GM23338 (cell line): ENCODE results near the gene EXOC4. TPM values are rescaled to one million over a fixed set of nuclear protein-coding genes. Genes with fewer than 3 reads are reported as not detected.

Source experiments
- ATAC-seq: fragments of 200-7000 bp; cut with Tn5 transposase; 3 replicates; pipeline ENCODE4 v1.9.1; 2020
- DNase-seq: peaks from one replicate; pipeline ENCODE4 v3.0.0-alpha.2; 2015; ENCODE audit warnings: low spot score
- H2AFZ ChIP-seq: fragments of 200-600 bp; sonication (generic); 2 replicates; pipeline ENCODE4 v1.8.0; 2016; ENCODE audit warnings: antibody characterized with exemption, mild to moderate bottlenecking, moderate library complexity
- H3F3A ChIP-seq: fragments of 200-600 bp; sonication (generic); replicated peaks from 2 replicates; pipeline ENCODE4 v1.8.0; 2017; ENCODE audit warnings: antibody characterized with exemption, mixed run types, low read depth
- H3K27ac ChIP-seq: fragments of 200-600 bp; sonication (generic); 2 replicates; pipeline ENCODE4 v1.6.1; 2016; ENCODE audit warnings: low read depth
- H3K27me3 ChIP-seq: fragments of 200-600 bp; sonication (generic); 2 replicates; pipeline ENCODE4 v1.8.0; 2016; ENCODE audit warnings: mild to moderate bottlenecking, mixed run types, moderate library complexity; ENCODE audit not compliant: insufficient read depth
- H3K36me3 ChIP-seq: fragments of 200-600 bp; sonication (generic); 2 replicates; pipeline ENCODE4 v1.8.0; 2016; ENCODE audit warnings: mild to moderate bottlenecking; ENCODE audit not compliant: insufficient read depth
- H3K4me1 ChIP-seq: fragments of 200-600 bp; sonication (generic); 2 replicates; pipeline ENCODE4 v1.8.0; 2016; ENCODE audit warnings: mild to moderate bottlenecking, moderate library complexity; ENCODE audit not compliant: insufficient read depth
- H3K4me2 ChIP-seq: fragments of 200-600 bp; sonication (generic); 2 replicates; pipeline ENCODE4 v1.7.1; 2017; ENCODE audit warnings: mixed run types
- H3K4me3 ChIP-seq: fragments of 200-600 bp; sonication (generic); 2 replicates; pipeline ENCODE4 v1.6.1; 2016; ENCODE audit warnings: mixed run types
- H3K79me2 ChIP-seq: fragments of 200-600 bp; sonication (generic); replicated peaks from 2 replicates; pipeline ENCODE4 v1.8.0; 2017; ENCODE audit warnings: mild to moderate bottlenecking; ENCODE audit not compliant: insufficient read depth
- H3K9me2 ChIP-seq: fragments of 200-600 bp; sonication (generic); 2 replicates; pipeline ENCODE4 v1.8.0; 2017; ENCODE audit not compliant: insufficient read depth
- H4K20me1 ChIP-seq: fragments of 200-600 bp; sonication (generic); replicated peaks from 2 replicates; pipeline ENCODE4 v1.8.0; 2017; ENCODE audit warnings: mild to moderate bottlenecking; ENCODE audit not compliant: insufficient read depth
- H3K27ac Mint-ChIP-seq: 2 replicates; pipeline ENCODE4 v1.8.0; 2020; ENCODE audit warnings: inconsistent platforms, mild to moderate bottlenecking, moderate library complexity, mixed read lengths
- H3K27me3 Mint-ChIP-seq: 3 replicates; pipeline ENCODE4 v1.8.0; 2022; ENCODE audit warnings: low read depth, mild to moderate bottlenecking, moderate library complexity, mixed read lengths, inconsistent platforms; ENCODE audit not compliant: insufficient read depth, poor library complexity
- H3K36me3 Mint-ChIP-seq: 3 replicates; pipeline ENCODE4 v1.8.0; 2021; ENCODE audit warnings: low read depth, mild to moderate bottlenecking, inconsistent platforms, moderate library complexity, mixed read lengths
- H3K4me1 Mint-ChIP-seq: 3 replicates; pipeline ENCODE4 v1.8.0; 2020; ENCODE audit warnings: mild to moderate bottlenecking, inconsistent platforms, mixed read lengths
- H3K4me3 Mint-ChIP-seq: 3 replicates; pipeline ENCODE4 v1.8.0; 2021; ENCODE audit warnings: moderate library complexity, mild to moderate bottlenecking, inconsistent platforms, mixed read lengths
- H3K9me3 Mint-ChIP-seq: 3 replicates; pipeline ENCODE4 v1.8.0; 2020; ENCODE audit warnings: moderate library complexity, mild to moderate bottlenecking, inconsistent platforms, mixed read lengths
- CREB1 ChIP-seq: fragments of 250-450 bp; sonication (Bioruptor Pico); IDR thresholded peaks from 2 replicates; pipeline ENCODE4 v1.5.0; 2020; ENCODE audit warnings: low read depth, mild to moderate bottlenecking, moderate library complexity
- ETS1 ChIP-seq: IDR thresholded peaks from 2 replicates; pipeline ENCODE4 v1.6.1; 2016; ENCODE audit warnings: antibody characterized with exemption
- EZH2 ChIP-seq: fragments of 200-600 bp; sonication (generic); IDR thresholded peaks from one replicate; pipeline ENCODE4 v1.8.0; 2017; ENCODE audit warnings: antibody characterized with exemption, mild to moderate bottlenecking, low read depth; ENCODE audit not compliant: unreplicated experiment
- EZH2phosphoT487 ChIP-seq: fragments of 200-600 bp; sonication (generic); IDR thresholded peaks from one replicate; pipeline ENCODE4 v1.8.1; 2018; ENCODE audit warnings: antibody characterized with exemption; ENCODE audit not compliant: unreplicated experiment
- JUNB ChIP-seq: IDR thresholded peaks from one replicate; pipeline ENCODE4 v1.6.1; 2016; ENCODE audit warnings: antibody characterized with exemption; ENCODE audit not compliant: unreplicated experiment
- NANOG ChIP-seq: IDR thresholded peaks from 2 replicates; pipeline ENCODE4 v1.6.1; 2016; ENCODE audit warnings: antibody characterized with exemption, borderline replicate concordance
- POLR2AphosphoS5 ChIP-seq: IDR thresholded peaks from 2 replicates; pipeline ENCODE4 v1.6.1; 2016; ENCODE audit warnings: antibody characterized with exemption, low read depth
- STAT1 ChIP-seq: IDR thresholded peaks from one replicate; pipeline ENCODE4 v1.6.1; 2016; ENCODE audit warnings: antibody characterized with exemption; ENCODE audit not compliant: unreplicated experiment
- ZNF114 ChIP-seq: fragments of 250-450 bp; sonication (Bioruptor Pico); IDR thresholded peaks from 2 replicates; pipeline ENCODE4 v1.5.0; 2020; ENCODE audit warnings: mild to moderate bottlenecking, moderate library complexity
- ZNF331 ChIP-seq: fragments of 250-450 bp; sonication (Bioruptor Pico); IDR thresholded peaks from 2 replicates; pipeline ENCODE4 v1.5.0; 2020; ENCODE audit warnings: low read depth, mild to moderate bottlenecking, moderate library complexity
- ZNF462 ChIP-seq: fragments of 250-450 bp; sonication (Bioruptor Pico); IDR thresholded peaks from 2 replicates; pipeline ENCODE4 v1.5.0; 2020; ENCODE audit warnings: mild to moderate bottlenecking, moderate library complexity
- polyA plus RNA-seq: library from polyadenylated mRNA; unstranded; fragments of >200 nt; fragmentation: Nextera tagmentation; extraction: Ambion mirVana; gene quantifications from 2 replicates; pipeline ENCODE4 v1.2.1, GENCODE V29; 2016
- total RNA-seq: library from RNA; depleted of rRNA; stranded (reverse); fragments of >200 nt; shearing (Covaris generic); gene quantifications from 2 replicates; pipeline ENCODE4 v1.2.3, GENCODE V29; 2014
- TF ChIP-seq, protein P1 (sequence below), 2 experiments: fragments of 200-600 bp in 1 of 2; sonication (generic) in 1 of 2; conservative IDR thresholded peaks; 2 replicates each; pipeline versions ENCODE4 v1.5.1 to v1.6.1; 2016 to 2017; ENCODE audit warnings: antibody characterized with exemption in 2 of 2, low read depth in 2 of 2, mild to moderate bottlenecking in 2 of 2, moderate library complexity in 1 of 2

The EXOC4 gene
- total and polyA plus RNA-seq, 2 experiments from 2014 or later = 37.5 to 52.7 TPM

- Histone ChIP-seq H3K79me2 (peaks cover 13% of the 10 kb centered on the region), H3K4me2 (no peak overlapping the region), H3K27me3 (no peaks in the 10 kb centered on the region), H3K9me2 (no peaks in the 10 kb centered on the region), H3K36me3 (peaks cover 16% of the 10 kb centered on the region; the same call in 1 of the 2 replicates), H4K20me1 (peaks cover 6% of the 10 kb centered on the region; the same call in 1 of the 2 replicates), H3K4me1 (no peaks in the 10 kb centered on the region), H3K27ac (no peak overlapping the region), H3K4me3 (no peak overlapping the region), H3F3A (no peaks in the 10 kb centered on the region), H2AFZ (no peak overlapping the region)
- Mint-ChIP-seq H3K27ac (no peak overlapping the region), H3K4me1 (no peaks in the 10 kb centered on the region), H3K4me3 (no peak overlapping the region), H3K27me3 (no peaks in the 10 kb centered on the region), H3K9me3 (peaks cover 18% of the 10 kb centered on the region; the same call in 2 of the 3 replicates), H3K36me3 (peaks cover 59% of the 10 kb centered on the region)
- TF ChIP-seq, protein P1, sequence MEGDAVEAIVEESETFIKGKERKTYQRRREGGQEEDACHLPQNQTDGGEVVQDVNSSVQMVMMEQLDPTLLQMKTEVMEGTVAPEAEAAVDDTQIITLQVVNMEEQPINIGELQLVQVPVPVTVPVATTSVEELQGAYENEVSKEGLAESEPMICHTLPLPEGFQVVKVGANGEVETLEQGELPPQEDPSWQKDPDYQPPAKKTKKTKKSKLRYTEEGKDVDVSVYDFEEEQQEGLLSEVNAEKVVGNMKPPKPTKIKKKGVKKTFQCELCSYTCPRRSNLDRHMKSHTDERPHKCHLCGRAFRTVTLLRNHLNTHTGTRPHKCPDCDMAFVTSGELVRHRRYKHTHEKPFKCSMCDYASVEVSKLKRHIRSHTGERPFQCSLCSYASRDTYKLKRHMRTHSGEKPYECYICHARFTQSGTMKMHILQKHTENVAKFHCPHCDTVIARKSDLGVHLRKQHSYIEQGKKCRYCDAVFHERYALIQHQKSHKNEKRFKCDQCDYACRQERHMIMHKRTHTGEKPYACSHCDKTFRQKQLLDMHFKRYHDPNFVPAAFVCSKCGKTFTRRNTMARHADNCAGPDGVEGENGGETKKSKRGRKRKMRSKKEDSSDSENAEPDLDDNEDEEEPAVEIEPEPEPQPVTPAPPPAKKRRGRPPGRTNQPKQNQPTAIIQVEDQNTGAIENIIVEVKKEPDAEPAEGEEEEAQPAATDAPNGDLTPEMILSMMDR (conservative IDR thresholded peaks at IDR 0.05; ENCODE audit: low read depth in 2 of 2) = no peak
- TF ChIP-seq STAT1 (no peak), EZH2phosphoT487 (no peak), JUNB (no peak), ZNF331 (CRISPR knock-in tag) (no peak), EZH2 (no peak), POLR2AphosphoS5 (no peak), CREB1 (CRISPR knock-in tag) (no peak), ZNF114 (CRISPR knock-in tag) (no peak), NANOG (no peak), ZNF462 (no peak), ETS1 (no peak)
- DNase-seq = no peak
- no peak for ATAC-seq
Observed at GRCh38 chr7:133319842-133320241, 67.0 kb downstream of the EXOC4 start.
